ENCODE data around the gene ICOS. TPM values are rescaled to one million over a fixed set of nuclear protein-coding genes. Genes with fewer than 3 reads are reported as not detected.
"Not testable (repeated sequence)": the region's sequence is repeated elsewhere in the genome, so short reads cannot be mapped to it uniquely, and the experiment has no call there.

The ICOS gene
- total RNA-seq, 4 donors from 2014 or later = 0.48 to 0.85 (median 0.76) TPM; not detected in 1

DNA sequence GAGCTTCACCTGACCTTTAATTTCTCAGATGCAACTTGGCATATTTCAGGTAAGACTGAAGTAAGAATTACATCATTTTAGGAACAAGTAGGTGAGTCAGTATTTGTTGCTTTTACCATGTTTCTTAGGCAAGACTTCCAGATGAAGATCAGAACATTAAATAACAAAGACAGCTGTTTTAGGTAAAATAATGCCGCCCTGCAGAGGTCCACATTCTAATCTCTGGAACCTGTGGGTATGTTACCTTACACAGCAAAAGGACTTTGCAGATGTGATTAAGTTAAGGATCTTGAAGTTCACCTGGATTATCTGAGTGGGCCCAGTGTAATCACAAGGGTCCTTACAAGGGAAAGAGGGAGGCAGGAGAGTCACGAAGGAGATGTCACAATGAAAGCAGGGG is 39.3 kb downstream of the ICOS start:
- intact Hi-C loops (cut with DNase I) = no loop called here
- no peak for DNase-seq
- 76 to 80% methylated on average over 2 of the region's 2 CpGs for WGBS, 2 donors
- no peaks in the 10 kb centered on the region for H3K36me3 ChIP-seq
- no peaks in the 10 kb centered on the region for H3K4me1 ChIP-seq
- H3K9me3 ChIP-seq = no peaks in the 10 kb centered on the region
- TF ChIP-seq, protein P1, sequence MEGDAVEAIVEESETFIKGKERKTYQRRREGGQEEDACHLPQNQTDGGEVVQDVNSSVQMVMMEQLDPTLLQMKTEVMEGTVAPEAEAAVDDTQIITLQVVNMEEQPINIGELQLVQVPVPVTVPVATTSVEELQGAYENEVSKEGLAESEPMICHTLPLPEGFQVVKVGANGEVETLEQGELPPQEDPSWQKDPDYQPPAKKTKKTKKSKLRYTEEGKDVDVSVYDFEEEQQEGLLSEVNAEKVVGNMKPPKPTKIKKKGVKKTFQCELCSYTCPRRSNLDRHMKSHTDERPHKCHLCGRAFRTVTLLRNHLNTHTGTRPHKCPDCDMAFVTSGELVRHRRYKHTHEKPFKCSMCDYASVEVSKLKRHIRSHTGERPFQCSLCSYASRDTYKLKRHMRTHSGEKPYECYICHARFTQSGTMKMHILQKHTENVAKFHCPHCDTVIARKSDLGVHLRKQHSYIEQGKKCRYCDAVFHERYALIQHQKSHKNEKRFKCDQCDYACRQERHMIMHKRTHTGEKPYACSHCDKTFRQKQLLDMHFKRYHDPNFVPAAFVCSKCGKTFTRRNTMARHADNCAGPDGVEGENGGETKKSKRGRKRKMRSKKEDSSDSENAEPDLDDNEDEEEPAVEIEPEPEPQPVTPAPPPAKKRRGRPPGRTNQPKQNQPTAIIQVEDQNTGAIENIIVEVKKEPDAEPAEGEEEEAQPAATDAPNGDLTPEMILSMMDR (IDR thresholded peaks at IDR 0.05) = no peak
- no peak for TF ChIP-seq POLR2A (IDR thresholded peaks at IDR 0.05)
- no peaks in the 10 kb centered on the region for H3K27me3 ChIP-seq
- H3K27ac ChIP-seq = no peak overlapping the region
- no peak overlapping the region for H3K4me3 ChIP-seq

- Histone ChIP-seq H3K4me1 (no peaks in the 10 kb centered on the region), H3K4me3 (no peak overlapping the region), H3K9me3 (no peaks in the 10 kb centered on the region), H3K36me3 (no peaks in the 10 kb centered on the region), H3K27ac (no peak overlapping the region), H3K27me3 (no peaks in the 10 kb centered on the region)
- intact Hi-C loops (cut with DNase I) = no loop called here
- no peak for TF ChIP-seq POLR2A (IDR thresholded peaks at IDR 0.05)
- TF ChIP-seq, protein P1 (IDR thresholded peaks at IDR 0.05) = no peak
- no peak for DNase-seq
- 65 to 80% methylated on average over 3 of the region's 3 CpGs for WGBS, 2 donors
Measured at GRCh38 chr2:203982276-203982675, 45.7 kb downstream of the ICOS start.

DNA sequence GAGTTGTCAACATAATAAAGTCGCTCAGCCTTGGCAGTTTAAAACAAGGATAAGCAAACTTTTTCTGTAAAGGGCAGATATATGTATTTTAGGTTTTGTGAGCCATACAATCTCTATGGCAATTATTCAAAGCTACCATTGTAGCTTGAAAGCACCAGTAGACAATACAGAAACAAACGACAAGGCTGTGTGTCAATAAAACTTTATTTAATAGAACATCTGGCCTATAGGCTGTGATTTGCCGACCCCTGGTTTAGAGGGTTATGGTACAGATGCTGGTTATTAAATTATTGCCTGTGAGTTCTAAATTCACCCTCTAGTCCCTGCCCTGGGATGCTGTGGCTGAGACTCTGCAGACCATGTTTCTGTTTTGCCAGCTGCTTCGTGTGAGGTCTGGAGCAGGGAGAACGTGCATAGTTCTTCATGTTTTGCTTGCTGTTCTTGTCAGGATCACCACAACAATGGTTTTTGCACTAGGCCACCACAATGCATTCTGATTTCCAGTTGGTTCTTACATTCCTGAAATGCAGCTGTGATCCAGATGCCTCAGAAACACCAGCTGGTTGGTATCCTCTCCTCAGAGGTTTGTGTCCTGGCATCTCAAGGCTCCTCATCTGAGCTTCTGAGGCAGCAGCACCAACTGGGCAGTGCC is 46.6 kb downstream of the ICOS start:
- H3K27me3 ChIP-seq = no peaks in the 10 kb centered on the region
- no peak overlapping the region for H3K4me3 ChIP-seq
- TF ChIP-seq POLR2A (IDR thresholded peaks at IDR 0.05) = no peak
- TF ChIP-seq, protein P1 (IDR thresholded peaks at IDR 0.05) = no peak
- no peak overlapping the region for H3K27ac ChIP-seq
- H3K36me3 ChIP-seq = no peaks in the 10 kb centered on the region
- 71 to 83% methylated on average over 4 to 5 of the region's 5 CpGs for WGBS, 2 donors
- H3K9me3 ChIP-seq = no peaks in the 10 kb centered on the region
- intact Hi-C loops (cut with DNase I) = no loop called here
- H3K4me1 ChIP-seq = no peaks in the 10 kb centered on the region
- DNase-seq = no peak

DNA sequence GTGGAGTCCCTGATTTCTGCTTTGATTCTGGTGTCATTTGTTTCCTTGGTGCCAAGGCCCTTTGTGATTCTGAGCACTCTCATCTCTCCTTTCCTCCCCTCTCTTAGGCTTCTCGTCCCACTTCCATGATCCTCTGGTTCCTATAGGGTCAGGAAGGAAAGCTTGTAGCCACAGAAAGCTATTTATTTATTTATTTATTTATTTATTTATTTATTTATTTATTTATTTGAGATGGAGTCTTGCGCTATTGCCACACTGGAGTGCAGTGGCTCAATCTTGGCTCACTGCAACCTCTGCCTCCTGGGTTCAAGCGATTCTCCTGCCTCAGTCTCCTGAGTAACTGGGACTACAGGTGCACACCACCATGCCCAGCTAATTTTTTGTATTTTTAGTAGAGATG is 49.4 kb downstream of the ICOS start:
- DNase-seq; intact Hi-C loops (cut with DNase I); H3K4me3 ChIP-seq: not testable (repeated sequence)

DNA sequence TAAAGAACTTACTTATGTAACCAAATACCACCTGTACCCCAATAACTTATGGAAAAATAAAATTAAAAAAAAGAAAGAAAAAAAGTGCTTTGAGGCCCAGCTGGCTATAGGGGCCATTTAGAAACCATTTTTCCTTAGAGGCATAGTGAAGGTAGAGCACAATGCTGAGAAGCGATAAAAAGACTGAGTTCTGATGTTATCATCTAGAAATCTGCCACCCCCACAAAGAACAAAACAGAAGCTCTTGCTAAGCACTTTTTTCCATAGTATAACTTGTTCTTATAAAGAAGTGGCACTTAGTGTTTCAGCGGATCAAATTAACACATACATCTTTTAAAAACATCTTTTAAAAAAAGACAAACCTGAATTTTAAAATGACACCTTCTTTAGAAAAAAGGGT is 51.4 kb downstream of the ICOS start:
- no peak for DNase-seq
- Histone ChIP-seq H3K9me3 (no peaks in the 10 kb centered on the region), H3K4me1 (no peaks in the 10 kb centered on the region), H3K36me3 (no peaks in the 10 kb centered on the region), H3K27ac (no peak overlapping the region), H3K27me3 (no peaks in the 10 kb centered on the region), H3K4me3 (no peak overlapping the region)
- intact Hi-C loops (cut with DNase I) = no loop called here
- no peak for TF ChIP-seq POLR2A (IDR thresholded peaks at IDR 0.05)
- TF ChIP-seq, protein P1 (IDR thresholded peaks at IDR 0.05) = no peak
- 84 to 87% methylated on average over 2 of the region's 2 CpGs for WGBS, 2 donors

More for the DNA sequence above, 49.4 kb downstream of the ICOS start:
- not testable (repeated sequence) for H3K27ac ChIP-seq, H3K4me1 ChIP-seq, H3K36me3 ChIP-seq, H3K27me3 ChIP-seq, H3K9me3 ChIP-seq
- 90 to 98% methylated on average over 3 of the region's 3 CpGs for WGBS, 2 donors
